HCT116 (cell line): Measurements from ENCODE around the gene ZFPL1. TPM values are rescaled to one million over a fixed set of nuclear protein-coding genes. Genes with fewer than 3 reads are reported as not detected.

Source experiments
- ATAC-seq: fragments of 200-7000 bp; cut with Tn5 transposase; 2 replicates; pipeline ENCODE4 v1.9.1; 2020; ENCODE audit warnings: mild to moderate bottlenecking, moderate library complexity
- BruUV-seq: library from RNA; stranded (reverse); fragments of 400-500 nt; replicated peaks from 2 replicates; lab custom pipeline; 2021; lab: Mats Ljungman, UMichigan
- CTCF ChIA-PET: fragments of 300-600 bp; sonication (Branson Sonifier 250); formaldehyde crosslinking; loops from one replicate; lab custom pipeline; 2021; ENCODE audit warnings: antibody characterized with exemption; lab: Charles Lee
- POLR2A ChIA-PET: fragments of 300-600, 350-600 bp; sonication (Branson Sonifier 250); formaldehyde crosslinking; loops from one replicate; lab custom pipeline; 2021; ENCODE audit warnings: antibody characterized with exemption; lab: Charles Lee
- RAD21 ChIA-PET, 2 experiments: fragments of 300-600 bp; sonication (Branson Sonifier 250); formaldehyde crosslinking; loops; one replicate each; lab custom pipeline; 2023; ENCODE audit warnings: low total read pairs in 2 of 2; ENCODE audit not compliant: uncharacterized antibody in 2 of 2, unreplicated experiment in 2 of 2, low non-redundant PET in 1 of 2; lab: Charles Lee
- DNase-seq: peaks from one replicate; pipeline ENCODE4 v3.0.0-alpha.2; 2010; ENCODE audit warnings: low read depth, low spot score
- H2AFZ ChIP-seq: fragments of 200-600 bp; shearing (Covaris generic), sonication (generic); 2 replicates; pipeline ENCODE4 v1.6.1; 2017; ENCODE audit warnings: low read depth, mixed run types, mixed read lengths, antibody characterized with exemption, low read length; ENCODE audit not compliant: poor library complexity, severe bottlenecking
- H3K27ac ChIP-seq: 2 replicates; pipeline ENCODE4 v1.5.1; 2012; ENCODE audit warnings: low read depth, low read length
- H3K27me3 ChIP-seq: fragments of 200-600 bp; sonication (generic); 2 replicates; pipeline ENCODE4 v1.6.1; 2016; ENCODE audit warnings: mixed run types, low read length, mixed read lengths; ENCODE audit not compliant: insufficient read depth
- H3K36me3 ChIP-seq, 2 experiments: fragments of 200-500 bp in 1 of 2; fragments of 200-600 bp in 1 of 2; sonication (Bioruptor generic) in 1 of 2; sonication (generic) in 1 of 2; 2 replicates each; pipeline versions ENCODE4 v1.5.1 to v1.6.1; 2014 to 2016; ENCODE audit warnings: low read length in 2 of 2, inconsistent platforms in 1 of 2, mixed read lengths in 1 of 2, mixed run types in 1 of 2; ENCODE audit not compliant: insufficient read depth in 2 of 2, control insufficient read depth in 1 of 2
- H3K4me1 ChIP-seq, 2 experiments: fragments of 200-600 bp in 1 of 2; sonication (generic) in 1 of 2; 2 replicates each; pipeline versions ENCODE4 v1.5.1 to v1.6.1; 2012 to 2017; ENCODE audit warnings: low read length in 2 of 2, inconsistent platforms in 1 of 2, mild to moderate bottlenecking in 1 of 2, mixed read lengths in 1 of 2, mixed run types in 1 of 2, moderate library complexity in 1 of 2; ENCODE audit not compliant: insufficient read depth in 2 of 2, control insufficient read depth in 1 of 2
- H3K4me2 ChIP-seq: fragments of 200-600 bp; sonication (generic); 2 replicates; pipeline ENCODE4 v1.6.1; 2017; ENCODE audit warnings: mixed run types, low read length, mixed read lengths
- H3K4me3 ChIP-seq, 2 experiments: fragments of 200-600 bp in 1 of 2; sonication (generic) in 1 of 2; replicated peaks in 1 of 2; 2 replicates each; pipeline ENCODE4 v1.5.1; 2011 to 2016; ENCODE audit warnings: low read length in 2 of 2, control low read depth in 1 of 2, low read depth in 1 of 2, mild to moderate bottlenecking in 1 of 2, mixed read lengths in 1 of 2, mixed run types in 1 of 2
- H3K79me2 ChIP-seq: fragments of 200-600 bp; sonication (generic); 2 replicates; pipeline ENCODE4 v1.6.1; 2017; ENCODE audit warnings: mild to moderate bottlenecking, mixed run types, low read length, moderate library complexity, mixed read lengths; ENCODE audit not compliant: insufficient read depth
- H3K9ac ChIP-seq: fragments of 200-600 bp; sonication (generic); 2 replicates; pipeline ENCODE4 v1.6.1; 2016; ENCODE audit warnings: low read length, mixed read lengths
- H3K9me2 ChIP-seq: fragments of 200-600 bp; sonication (generic), shearing (Covaris generic); 2 replicates; pipeline ENCODE4 v1.6.1; 2017; ENCODE audit warnings: mixed run types, mild to moderate bottlenecking, moderate library complexity; ENCODE audit not compliant: insufficient read depth
- H3K9me3 ChIP-seq, 2 experiments: fragments of 200-500 bp in 1 of 2; fragments of 200-600 bp in 1 of 2; sonication (Bioruptor generic) in 1 of 2; sonication (generic) in 1 of 2; 2 replicates each; pipeline ENCODE4 v1.6.1; 2014 to 2017; ENCODE audit warnings: low read length in 2 of 2, mixed read lengths in 2 of 2, inconsistent platforms in 1 of 2, low read depth in 1 of 2, mild to moderate bottlenecking in 1 of 2, mixed run types in 1 of 2, moderate library complexity in 1 of 2; ENCODE audit not compliant: control insufficient read depth in 1 of 2, insufficient read depth in 1 of 2
- H4K20me1 ChIP-seq: fragments of 200-600 bp; sonication (generic), shearing (Covaris generic); 2 replicates; pipeline ENCODE4 v1.6.1; 2017; ENCODE audit warnings: mixed run types, mild to moderate bottlenecking, moderate library complexity; ENCODE audit not compliant: insufficient read depth
- CTCF ChIP-seq, 3 experiments: fragments of 200-600 bp in 1 of 3; sonication (generic) in 1 of 3; IDR thresholded peaks in 2 of 3; conservative IDR thresholded peaks in 1 of 3; 2 replicates each; pipeline ENCODE4 v1.5.1; 2012 to 2017; ENCODE audit warnings: low read depth in 2 of 3, low read length in 2 of 3, antibody characterized with exemption in 1 of 3, borderline replicate concordance in 1 of 3, control low read depth in 1 of 3, mild to moderate bottlenecking in 1 of 3, mixed read lengths in 1 of 3, mixed run types in 1 of 3, moderate library complexity in 1 of 3; ENCODE audit not compliant: insufficient read depth in 1 of 3
- JUND ChIP-seq: IDR thresholded peaks from 2 replicates; pipeline ENCODE4 v1.6.1; 2012
- MAX ChIP-seq: IDR thresholded peaks from 2 replicates; pipeline ENCODE4 v1.6.1; 2012
- POLR2A ChIP-seq: IDR thresholded peaks from 2 replicates; pipeline ENCODE4 v1.7.0; 2011; ENCODE audit warnings: borderline replicate concordance; ENCODE audit not compliant: insufficient read depth, insufficient read length; ENCODE audit errors: extremely low read depth
- REST ChIP-seq: IDR thresholded peaks from 2 replicates; pipeline ENCODE4 v1.6.1; 2012; ENCODE audit warnings: low read depth
- SP1 ChIP-seq: IDR thresholded peaks from 2 replicates; pipeline ENCODE4 v1.6.1; 2012; ENCODE audit warnings: low read depth
- YY1 ChIP-seq: IDR thresholded peaks from 2 replicates; pipeline ENCODE4 v1.6.1; 2011; ENCODE audit warnings: low read length, low read depth, moderate library complexity, mild to moderate bottlenecking; ENCODE audit not compliant: insufficient replicate concordance; ENCODE audit errors: extremely low read depth
- ZBTB33 ChIP-seq: IDR thresholded peaks from 2 replicates; pipeline ENCODE4 v1.6.1; 2011; ENCODE audit warnings: mild to moderate bottlenecking, low read length, moderate library complexity; ENCODE audit not compliant: insufficient replicate concordance; ENCODE audit errors: extremely low read depth
- intact Hi-C: fragments of 100-400 bp; cut with micrococcal nuclease; formaldehyde crosslinking; loops from 2 replicates; pipeline ENCODE4 v1.10.0; 2022
- total RNA-seq: library from RNA; stranded (reverse); gene quantifications from one replicate; pipeline ENCODE4 v1.2.1, GENCODE V29; 2021; ENCODE audit not compliant: unreplicated experiment

The ZFPL1 gene
- total RNA-seq, 1 experiment from 2014 or later: 35.3 TPM

GRCh38 chr11:65102142-65103095 is 18.4 kb downstream of the ZFPL1 start:
- Histone ChIP-seq H3K4me1 (peaks cover 0 to under 1% of the 10 kb centered on the region in 2 experiments; a peak in 1 of 4 replicates), H2AFZ (no peak overlapping the region), H3K9ac (no peak overlapping the region)
- intact Hi-C loops: no loop called here
- ATAC-seq: no peak; the same call in 1 of the 2 replicates
- CTCF ChIA-PET: interaction anchor here (1.5 kb wide), 1 partner anchor 9 kb away, joined by 8 read pairs; the partner anchor contains the start of gene TM7SF2
- TF ChIP-seq SP1: no peak
- TF ChIP-seq, all 23 proteins: peak for 0
- H3K4me2 ChIP-seq: no peak overlapping the region
- H4K20me1 ChIP-seq: no peaks in the 10 kb centered on the region
- POLR2A ChIA-PET: interaction anchor here (1.9 kb wide), 1 partner anchor 9 kb away, joined by 9 read pairs; the partner anchor contains the start of gene TM7SF2
- no peak for DNase-seq
- H3K9me3 ChIP-seq: no peaks in the 10 kb centered on the region
- H3K36me3 ChIP-seq: peaks cover 3 to 6% of the 10 kb centered on the region in 2 experiments; a peak in 2 of 4 replicates
- RAD21 ChIA-PET: no interaction called here
- H3K79me2 ChIP-seq: peaks cover 32% of the 10 kb centered on the region
- no TSS peak for BruUV-seq
- H3K9me2 ChIP-seq: no peaks in the 10 kb centered on the region
- H3K27ac ChIP-seq: no peak overlapping the region
- no peaks in the 10 kb centered on the region for H3K27me3 ChIP-seq
- no peak overlapping the region for H3K4me3 ChIP-seq

- no peaks in the 10 kb centered on the region for H3K27me3 ChIP-seq
- POLR2A ChIA-PET: interaction anchor here (1.9 kb wide), 1 partner anchor 8 kb away, joined by 9 read pairs; the partner anchor contains the start of gene TM7SF2
- TF ChIP-seq JUND: no peak
- TF ChIP-seq YY1: no peak
- no peak for TF ChIP-seq CTCF (IDR thresholded peaks at IDR 0.05 in 2 of 3, conservative IDR thresholded peaks at IDR 0.05 in 1 of 3; ENCODE audit: borderline replicate concordance in 1 of 3, insufficient read depth in 1 of 3, low read depth in 2 of 3, low read length in 2 of 3)
- no peak for TF ChIP-seq MAX
- no peak for TF ChIP-seq POLR2A
- no peak for TF ChIP-seq REST
- no peak for TF ChIP-seq ZBTB33
- TF ChIP-seq, all 23 proteins: peak for 0
- Histone ChIP-seq H3K9ac (no peak overlapping the region), H4K20me1 (no peaks in the 10 kb centered on the region), H3K27ac (no peak overlapping the region), H3K4me2 (no peak overlapping the region), H3K9me2 (no peaks in the 10 kb centered on the region), H3K79me2 (peaks cover 23% of the 10 kb centered on the region), H3K4me1 (no peaks in the 10 kb centered on the region; a peak in 1 of 4 replicates), H3K4me3 (no peak overlapping the region), H2AFZ (no peak overlapping the region), H3K36me3 (no peaks in the 10 kb centered on the region; a peak in 1 of 4 replicates), H3K9me3 (no peaks in the 10 kb centered on the region)
- BruUV-seq: no TSS peak
- ChIA-PET RAD21 (no interaction called here), CTCF (no interaction called here)
- DNase-seq: no peak
- no peak for ATAC-seq
- intact Hi-C loops: no loop called here
Observed at GRCh38 chr11:65103476-65103875, 19.5 kb downstream of the ZFPL1 start.
